ENCODE measurements around the gene CPT1A.
A peak's percentile ranks its signal among the peaks of the same experiment; 100 is the strongest.

The CPT1A gene

GRCh38 chr11:68847395-68847794, 5.7 kb upstream of the CPT1A start:
- Histone ChIP-seq H3K4me3 (ENCODE audit: low read length) (no peak overlapping the region), H3K36me3 (ENCODE audit: control insufficient read depth, insufficient read depth, low read length) (no peaks in the 10 kb centered on the region), H3K27me3 (ENCODE audit: control insufficient read depth, insufficient read depth, low read length) (no peaks in the 10 kb centered on the region), H3K4me1 (ENCODE audit: control insufficient read depth, insufficient read depth, low read length) (peaks cover 19% of the 10 kb centered on the region), H3K9me3 (ENCODE audit: control insufficient read depth, low read length) (no peaks in the 10 kb centered on the region), H3K9ac (ENCODE audit: low read length) (no peak overlapping the region)

- Histone ChIP-seq H3K4me3 (ENCODE audit: low read length) (no peak overlapping the region), H3K9ac (ENCODE audit: low read length) (no peak overlapping the region)
Observed at GRCh38 chr11:68845351-68846002, 3.8 kb upstream of the CPT1A start.

GRCh38 chr11:68844801-68845200, 3.1 kb upstream of the CPT1A start:
- Histone ChIP-seq H3K4me1 (ENCODE audit: control insufficient read depth, insufficient read depth, low read length) (peaks cover 31% of the 10 kb centered on the region), H3K27me3 (ENCODE audit: control insufficient read depth, insufficient read depth, low read length) (no peaks in the 10 kb centered on the region), H3K36me3 (ENCODE audit: control insufficient read depth, insufficient read depth, low read length) (no peaks in the 10 kb centered on the region), H3K9ac (ENCODE audit: low read length) (no peak overlapping the region), H3K4me3 (ENCODE audit: low read length) (no peak overlapping the region), H3K9me3 (ENCODE audit: control insufficient read depth, low read length) (no peaks in the 10 kb centered on the region)

More at GRCh38 chr11:68845351-68846002, 3.8 kb upstream of the CPT1A start:
- peaks cover 24% of the 10 kb centered on the region for H3K4me1 ChIP-seq (ENCODE audit: control insufficient read depth, insufficient read depth, low read length)
- no peaks in the 10 kb centered on the region for H3K27me3 ChIP-seq (ENCODE audit: control insufficient read depth, insufficient read depth, low read length)
- H3K9me3 ChIP-seq (ENCODE audit: control insufficient read depth, low read length), result no peaks in the 10 kb centered on the region
- H3K36me3 ChIP-seq (ENCODE audit: control insufficient read depth, insufficient read depth, low read length), result no peaks in the 10 kb centered on the region

GRCh38 chr11:68844376-68844775, 2.7 kb upstream of the CPT1A start:
- Histone ChIP-seq H3K36me3 (ENCODE audit: control insufficient read depth, insufficient read depth, low read length) (no peaks in the 10 kb centered on the region), H3K27me3 (ENCODE audit: control insufficient read depth, insufficient read depth, low read length) (no peaks in the 10 kb centered on the region), H3K9me3 (ENCODE audit: control insufficient read depth, low read length) (no peaks in the 10 kb centered on the region), H3K9ac (ENCODE audit: low read length) (peak overlapping the region; percentile 24), H3K4me3 (ENCODE audit: low read length) (no peak overlapping the region), H3K4me1 (ENCODE audit: control insufficient read depth, insufficient read depth, low read length) (peaks cover 35% of the 10 kb centered on the region)

GRCh38 chr11:68843703-68844312, 2.1 kb upstream of the CPT1A start:
- peaks cover 36% of the 10 kb centered on the region for H3K4me1 ChIP-seq (ENCODE audit: control insufficient read depth, insufficient read depth, low read length)

GRCh38 chr11:68843052-68843561, 1.4 kb upstream of the CPT1A start:
- Histone ChIP-seq H3K4me3 (ENCODE audit: low read length) (peak overlapping the region; percentile 49), H3K36me3 (ENCODE audit: control insufficient read depth, insufficient read depth, low read length) (no peaks in the 10 kb centered on the region), H3K27me3 (ENCODE audit: control insufficient read depth, insufficient read depth, low read length) (no peaks in the 10 kb centered on the region), H3K4me1 (ENCODE audit: control insufficient read depth, insufficient read depth, low read length) (peaks cover 43% of the 10 kb centered on the region), H3K9me3 (ENCODE audit: control insufficient read depth, low read length) (no peaks in the 10 kb centered on the region), H3K9ac (ENCODE audit: low read length) (peak overlapping the region; percentile 26)

More at GRCh38 chr11:68843703-68844312, 2.1 kb upstream of the CPT1A start:
- H3K27me3 ChIP-seq (ENCODE audit: control insufficient read depth, insufficient read depth, low read length), result no peaks in the 10 kb centered on the region
- H3K9me3 ChIP-seq (ENCODE audit: control insufficient read depth, low read length), result no peaks in the 10 kb centered on the region
- H3K4me3 ChIP-seq (ENCODE audit: low read length), result peak overlapping the region; percentile 49
- peak overlapping the region; percentile 24 for H3K9ac ChIP-seq (ENCODE audit: low read length)
- no peaks in the 10 kb centered on the region for H3K36me3 ChIP-seq (ENCODE audit: control insufficient read depth, insufficient read depth, low read length)

GRCh38 chr11:68842427-68843051, 823 bp upstream of the CPT1A start:
- Histone ChIP-seq H3K9me3 (ENCODE audit: control insufficient read depth, low read length) (no peaks in the 10 kb centered on the region), H3K4me1 (ENCODE audit: control insufficient read depth, insufficient read depth, low read length) (peaks cover 49% of the 10 kb centered on the region), H3K27me3 (ENCODE audit: control insufficient read depth, insufficient read depth, low read length) (no peaks in the 10 kb centered on the region), H3K4me3 (ENCODE audit: low read length) (peak overlapping the region; percentile 35), H3K9ac (ENCODE audit: low read length) (peak overlapping the region; percentile 26), H3K36me3 (ENCODE audit: control insufficient read depth, insufficient read depth, low read length) (no peaks in the 10 kb centered on the region)

- H3K4me1 ChIP-seq (ENCODE audit: control insufficient read depth, insufficient read depth, low read length), result peaks cover 63% of the 10 kb centered on the region
- H3K27me3 ChIP-seq (ENCODE audit: control insufficient read depth, insufficient read depth, low read length), result no peaks in the 10 kb centered on the region
- H3K4me3 ChIP-seq (ENCODE audit: low read length), result peak overlapping the region; percentile 73
- no peaks in the 10 kb centered on the region for H3K36me3 ChIP-seq (ENCODE audit: control insufficient read depth, insufficient read depth, low read length)
- peak overlapping the region; percentile 79 for H3K9ac ChIP-seq (ENCODE audit: low read length)
- no peaks in the 10 kb centered on the region for H3K9me3 ChIP-seq (ENCODE audit: control insufficient read depth, low read length)
Observed at GRCh38 chr11:68840661-68841653, 759 bp downstream of the CPT1A start.

- no peaks in the 10 kb centered on the region for H3K9me3 ChIP-seq (ENCODE audit: control insufficient read depth, low read length)
- peaks cover 71% of the 10 kb centered on the region for H3K4me1 ChIP-seq (ENCODE audit: control insufficient read depth, insufficient read depth, low read length)
- peak overlapping the region; percentile 79 for H3K9ac ChIP-seq (ENCODE audit: low read length)
- no peaks in the 10 kb centered on the region for H3K27me3 ChIP-seq (ENCODE audit: control insufficient read depth, insufficient read depth, low read length)
- no peaks in the 10 kb centered on the region for H3K36me3 ChIP-seq (ENCODE audit: control insufficient read depth, insufficient read depth, low read length)
- peak overlapping the region; percentile 73 for H3K4me3 ChIP-seq (ENCODE audit: low read length)
Observed at GRCh38 chr11:68839911-68840641, 1.6 kb downstream of the CPT1A start.

GRCh38 chr11:68839054-68839865, 2.5 kb downstream of the CPT1A start:
- H3K4me1 ChIP-seq (ENCODE audit: control insufficient read depth, insufficient read depth, low read length), result peaks cover 71% of the 10 kb centered on the region
- H3K9ac ChIP-seq (ENCODE audit: low read length), result peak overlapping the region; percentile 79
- no peaks in the 10 kb centered on the region for H3K9me3 ChIP-seq (ENCODE audit: control insufficient read depth, low read length)
- no peaks in the 10 kb centered on the region for H3K36me3 ChIP-seq (ENCODE audit: control insufficient read depth, insufficient read depth, low read length)
- H3K4me3 ChIP-seq (ENCODE audit: low read length), result peak overlapping the region; percentile 73
- H3K27me3 ChIP-seq (ENCODE audit: control insufficient read depth, insufficient read depth, low read length), result no peaks in the 10 kb centered on the region
